ENCODE data around the gene BAZ2A. TPM values are rescaled to one million over a fixed set of nuclear protein-coding genes. Genes with fewer than 3 reads are reported as not detected.
A peak's percentile ranks its signal among the peaks of the same experiment; 100 is the strongest.

Gene BAZ2A
- 32.4 and 34.9 TPM in 2 replicates for polyA plus RNA-seq (2012; rRNA removed)
- 17.7 and 22.0 TPM in 2 replicates for polyA plus RNA-seq (2012; cell fraction: cytosol; rRNA removed)
- 121 and 132 TPM in 2 replicates for polyA plus RNA-seq (2012; cell fraction: nucleus; rRNA removed)

- peak within 1 kb of the TSS; percentile 83 for H3K9ac ChIP-seq
- H3K4me3 ChIP-seq (ENCODE audit: low read depth in 2 of 2, low read length in 1 of 2) = peak within 1 kb of the TSS; percentile 71 to 94
- peaks cover 87% of the 10 kb centered on the region for H3K79me2 ChIP-seq (ENCODE audit: insufficient read depth)
- CTCF ChIA-PET = interaction anchor here (0.8 to 2.6 kb wide), 5 partner anchors 9 to 551 kb away, joined by 3 to 13 read pairs (median 3); partner anchors contain the start of genes ERBB3 and ZC3H10
- H3K9me3 ChIP-seq = no peaks in the 10 kb centered on the region
- TF ChIP-seq ELF1 (IDR thresholded peaks at IDR 0.05) (no peak), MXI1 (IDR thresholded peaks at IDR 0.05; ENCODE audit: low read depth, low read length) (peak; percentile 53), TAF1 (IDR thresholded peaks at IDR 0.05; ENCODE audit: borderline replicate concordance, low read depth, low read length) (peak; percentile 64; the same call in 1 of the 2 replicates), SMC3 (IDR thresholded peaks at IDR 0.05; ENCODE audit: low read depth, low read length) (no peak), MAX (IDR thresholded peaks at IDR 0.05; ENCODE audit: low read depth) (peak; percentile 95), CHD2 (IDR thresholded peaks at IDR 0.05; ENCODE audit: low read length, partially characterized antibody) (peak; percentile 75), SIN3A (IDR thresholded peaks at IDR 0.05; ENCODE audit: borderline replicate concordance, low read depth, low read length) (peak; percentile 96), RFX5 (IDR thresholded peaks at IDR 0.05; ENCODE audit: low read length) (no peak), USF2 (IDR thresholded peaks at IDR 0.05; ENCODE audit: borderline replicate concordance, low read depth, low read length) (no peak), REST (IDR thresholded peaks at IDR 0.05; ENCODE audit: low read depth, low read length) (peak; percentile 15; the same call in 1 of the 2 replicates), NRF1 (IDR thresholded peaks at IDR 0.05; ENCODE audit: low read depth, low read length) (no peak), YY1 (IDR thresholded peaks at IDR 0.05; ENCODE audit: low read depth) (peak; percentile 84), CTCF (IDR thresholded peaks at IDR 0.05) (no peak), RCOR1 (IDR thresholded peaks at IDR 0.05; ENCODE audit: low read length) (peak; percentile 52; the same call in 1 of the 2 replicates), GABPA (IDR thresholded peaks at IDR 0.05; ENCODE audit: low read depth) (peak; percentile 53; the same call in 1 of the 2 replicates), GATA2 (CRISPR knock-in tag; IDR thresholded peaks at IDR 0.05) (no peak)
- TF ChIP-seq, protein P1, sequence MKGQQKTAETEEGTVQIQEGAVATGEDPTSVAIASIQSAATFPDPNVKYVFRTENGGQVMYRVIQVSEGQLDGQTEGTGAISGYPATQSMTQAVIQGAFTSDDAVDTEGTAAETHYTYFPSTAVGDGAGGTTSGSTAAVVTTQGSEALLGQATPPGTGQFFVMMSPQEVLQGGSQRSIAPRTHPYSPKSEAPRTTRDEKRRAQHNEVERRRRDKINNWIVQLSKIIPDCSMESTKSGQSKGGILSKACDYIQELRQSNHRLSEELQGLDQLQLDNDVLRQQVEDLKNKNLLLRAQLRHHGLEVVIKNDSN (IDR thresholded peaks at IDR 0.05; ENCODE audit: borderline replicate concordance, low read depth) = peak; percentile 51; the same call in 1 of the 2 replicates
- TF ChIP-seq, protein P2, sequence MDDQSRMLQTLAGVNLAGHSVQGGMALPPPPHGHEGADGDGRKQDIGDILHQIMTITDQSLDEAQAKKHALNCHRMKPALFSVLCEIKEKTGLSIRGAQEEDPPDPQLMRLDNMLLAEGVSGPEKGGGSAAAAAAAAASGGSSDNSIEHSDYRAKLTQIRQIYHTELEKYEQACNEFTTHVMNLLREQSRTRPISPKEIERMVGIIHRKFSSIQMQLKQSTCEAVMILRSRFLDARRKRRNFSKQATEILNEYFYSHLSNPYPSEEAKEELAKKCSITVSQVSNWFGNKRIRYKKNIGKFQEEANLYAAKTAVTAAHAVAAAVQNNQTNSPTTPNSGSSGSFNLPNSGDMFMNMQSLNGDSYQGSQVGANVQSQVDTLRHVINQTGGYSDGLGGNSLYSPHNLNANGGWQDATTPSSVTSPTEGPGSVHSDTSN (IDR thresholded peaks at IDR 0.05) = peak; percentile 83
- no peaks in the 10 kb centered on the region for H3K27me3 ChIP-seq (ENCODE audit: insufficient read depth)
- H4K20me1 ChIP-seq (ENCODE audit: insufficient read depth) = peaks cover 66% of the 10 kb centered on the region
- peaks cover 18% of the 10 kb centered on the region for H3F3A ChIP-seq (replicated peaks; ENCODE audit: insufficient read depth)
- peak within 1 kb of the TSS; percentile 80 to 89 for H3K27ac ChIP-seq (ENCODE audit: low read depth in 2 of 2, low read length in 1 of 2)
- peak within 1 kb of the TSS; percentile 81 for H3K4me2 ChIP-seq
- POLR2A ChIA-PET = interaction anchor here (1.0 kb wide), 1 partner anchor 375 kb away, joined by 3 read pairs; no protein-coding TSS in a partner anchor
- 3% methylated on average over 2 of the region's 31 CpGs for WGBS (ENCODE audit: low lambda C conversion rate)
- peak; percentile 97 for DNase-seq
- H3K36me3 ChIP-seq (replicated peaks in 1 of 2; ENCODE audit: control insufficient read depth in 1 of 2, insufficient read depth in 2 of 2, low read length in 1 of 2) = peaks cover 10 to 18% of the 10 kb centered on the region in 2 experiments
- peaks cover 19 to 39% of the 10 kb centered on the region in 2 experiments for H3K4me1 ChIP-seq (ENCODE audit: control insufficient read depth in 1 of 2, insufficient read depth in 2 of 2, low read depth in 1 of 2, low read length in 1 of 2)
- H3K9me2 ChIP-seq = no peaks in the 10 kb centered on the region
- no peak within 1 kb of the TSS; the same call in 1 of the 2 replicates for H2AFZ ChIP-seq (ENCODE audit: low read depth)
Measured at GRCh38 chr12:56630180-56630632, at the start of gene BAZ2A. Gene BAZ2A, minus strand, starts transcription at chr12:56630326. Its CDS starts 12,796 bp downstream, at chr12:56617530.
